Embryonic facial prominence (tissue), 1 donor: ENCODE results near the gene OPN1MW2.
"Not testable (repeated sequence)": the region's sequence is repeated elsewhere in the genome, so short reads cannot be mapped to it uniquely, and the experiment has no call there.

Source experiments
- DNase-seq: peaks from one replicate; pipeline ENCODE4 v3.0.0-alpha.2; 2016; ENCODE audit errors: extremely low spot score

OPN1MW2 gene

DNA sequence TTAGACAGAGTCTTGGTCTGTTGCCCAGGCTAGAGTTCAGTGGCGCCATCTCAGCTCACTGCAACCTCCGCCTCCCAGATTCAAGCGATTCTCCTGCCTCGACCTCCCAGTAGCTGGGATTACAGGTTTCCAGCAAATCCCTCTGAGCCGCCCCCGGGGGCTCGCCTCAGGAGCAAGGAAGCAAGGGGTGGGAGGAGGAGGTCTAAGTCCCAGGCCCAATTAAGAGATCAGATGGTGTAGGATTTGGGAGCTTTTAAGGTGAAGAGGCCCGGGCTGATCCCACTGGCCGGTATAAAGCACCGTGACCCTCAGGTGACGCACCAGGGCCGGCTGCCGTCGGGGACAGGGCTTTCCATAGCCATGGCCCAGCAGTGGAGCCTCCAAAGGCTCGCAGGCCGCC is at the start of gene OPN1MW2:
TSS of gene OPN1MW2 (plus strand) at position 301 of the 400 bp plus-strand sequence. CDS start at position 361, 60 bp downstream.
- DNase-seq = not testable (repeated sequence)

- not testable (repeated sequence) for DNase-seq
Measured at GRCh38 chrX:154172535-154172943, 47.0 kb upstream of the OPN1MW2 start.

- not testable (repeated sequence) for DNase-seq
Measured at GRCh38 chrX:154174356-154174755, 45.2 kb upstream of the OPN1MW2 start.

DNA sequence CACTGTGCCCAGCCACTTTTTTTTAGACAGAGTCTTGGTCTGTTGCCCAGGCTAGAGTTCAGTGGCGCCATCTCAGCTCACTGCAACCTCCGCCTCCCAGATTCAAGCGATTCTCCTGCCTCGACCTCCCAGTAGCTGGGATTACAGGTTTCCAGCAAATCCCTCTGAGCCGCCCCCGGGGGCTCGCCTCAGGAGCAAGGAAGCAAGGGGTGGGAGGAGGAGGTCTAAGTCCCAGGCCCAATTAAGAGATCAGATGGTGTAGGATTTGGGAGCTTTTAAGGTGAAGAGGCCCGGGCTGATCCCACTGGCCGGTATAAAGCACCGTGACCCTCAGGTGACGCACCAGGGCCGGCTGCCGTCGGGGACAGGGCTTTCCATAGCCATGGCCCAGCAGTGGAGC is 37.3 kb upstream of the OPN1MW2 start, which contains the start of gene OPN1MW:
TSS of gene OPN1MW (plus strand) at position 301 of the 400 bp plus-strand sequence. CDS start at position 383, 82 bp downstream.
- not testable (repeated sequence) for DNase-seq

DNA sequence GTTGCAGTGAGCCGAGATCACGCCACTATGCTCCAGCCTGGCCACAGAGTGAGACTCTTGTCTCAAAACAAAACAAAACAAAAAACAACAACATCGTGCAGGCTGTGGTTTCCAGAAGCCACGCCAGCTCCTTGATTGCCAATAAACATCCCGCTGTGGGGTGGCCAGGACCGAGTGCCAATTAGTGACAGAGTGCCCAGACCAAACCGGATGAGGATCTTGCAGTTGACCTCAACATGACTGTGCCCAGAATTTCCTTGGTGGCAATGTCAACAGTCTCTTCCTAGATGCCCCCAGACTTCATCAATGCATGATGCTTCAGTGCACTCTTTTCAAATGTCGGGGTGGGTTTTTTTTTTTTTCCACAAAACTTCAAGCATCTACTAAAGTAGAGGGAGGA is 35.8 kb upstream of the OPN1MW2 start:
- not testable (repeated sequence) for DNase-seq

- not testable (repeated sequence) for DNase-seq
Measured at GRCh38 chrX:154192846-154193245, 26.7 kb upstream of the OPN1MW2 start.

DNA sequence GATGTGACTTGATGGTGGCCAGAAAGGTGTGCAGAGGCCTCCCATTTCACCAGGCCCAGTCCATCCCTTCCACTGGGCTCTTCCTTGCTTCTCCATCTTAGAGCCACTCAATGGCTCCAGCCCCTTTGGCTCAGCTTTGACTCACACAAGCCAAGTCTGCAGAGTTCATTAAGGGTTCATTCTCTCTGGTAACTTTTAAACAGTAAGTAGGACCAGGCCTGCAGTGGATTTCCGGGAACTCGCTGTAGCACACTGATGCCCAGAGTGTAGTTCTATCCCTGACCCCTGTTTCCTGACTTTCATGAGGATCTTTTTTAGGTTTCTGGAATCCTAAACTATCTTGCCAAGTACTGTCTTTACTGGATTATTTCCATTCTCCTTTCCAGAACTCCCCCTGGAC is 25.2 kb upstream of the OPN1MW2 start:
- not testable (repeated sequence) for DNase-seq

DNA sequence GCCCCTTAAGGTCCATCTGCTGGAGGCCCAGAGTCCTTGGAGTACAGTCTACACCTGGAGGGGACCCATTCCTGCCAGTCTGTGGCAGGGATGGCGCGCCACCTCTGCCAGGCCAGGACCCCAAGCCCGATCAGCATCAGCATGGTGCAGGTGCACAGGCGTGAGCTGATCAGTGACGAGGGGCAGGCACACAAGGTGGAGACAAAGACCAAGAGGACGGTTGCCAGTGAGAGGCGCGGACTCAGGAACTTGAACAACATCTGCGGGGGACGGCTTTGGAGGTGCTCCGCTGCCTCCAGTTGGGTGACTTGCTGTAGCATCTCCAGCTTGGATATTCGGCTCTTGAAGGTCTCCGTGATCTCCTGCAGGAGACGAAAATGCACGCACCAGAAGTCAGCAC is 23.1 kb upstream of the OPN1MW2 start:
- DNase-seq = not testable (repeated sequence)

GRCh38 chrX:154209670-154210418 is 9.7 kb upstream of the OPN1MW2 start:
- DNase-seq = not testable (repeated sequence)

- DNase-seq = not testable (repeated sequence)
Measured at GRCh38 chrX:154211057-154211456, 8.5 kb upstream of the OPN1MW2 start.

GRCh38 chrX:154211499-154211898 is 8.1 kb upstream of the OPN1MW2 start:
- not testable (repeated sequence) for DNase-seq

GRCh38 chrX:154225292-154225691 is 5.7 kb downstream of the OPN1MW2 start:
- not testable (repeated sequence) for DNase-seq

- not testable (repeated sequence) for DNase-seq
Measured at GRCh38 chrX:154226706-154227105, 7.2 kb downstream of the OPN1MW2 start.

GRCh38 chrX:154231443-154231842 is 11.9 kb downstream of the OPN1MW2 start:
- not testable (repeated sequence) for DNase-seq

DNA sequence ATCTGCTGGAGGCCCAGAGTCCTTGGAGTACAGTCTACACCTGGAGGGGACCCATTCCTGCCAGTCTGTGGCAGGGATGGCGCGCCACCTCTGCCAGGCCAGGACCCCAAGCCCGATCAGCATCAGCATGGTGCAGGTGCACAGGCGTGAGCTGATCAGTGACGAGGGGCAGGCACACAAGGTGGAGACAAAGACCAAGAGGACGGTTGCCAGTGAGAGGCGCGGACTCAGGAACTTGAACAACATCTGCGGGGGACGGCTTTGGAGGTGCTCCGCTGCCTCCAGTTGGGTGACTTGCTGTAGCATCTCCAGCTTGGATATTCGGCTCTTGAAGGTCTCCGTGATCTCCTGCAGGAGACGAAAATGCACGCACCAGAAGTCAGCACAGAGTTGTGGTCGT is 14.1 kb downstream of the OPN1MW2 start:
- DNase-seq = not testable (repeated sequence)

- not testable (repeated sequence) for DNase-seq
Measured at GRCh38 chrX:154238939-154239559, 19.5 kb downstream of the OPN1MW2 start.

GRCh38 chrX:154239982-154240503 is 20.5 kb downstream of the OPN1MW2 start:
- not testable (repeated sequence) for DNase-seq

DNA sequence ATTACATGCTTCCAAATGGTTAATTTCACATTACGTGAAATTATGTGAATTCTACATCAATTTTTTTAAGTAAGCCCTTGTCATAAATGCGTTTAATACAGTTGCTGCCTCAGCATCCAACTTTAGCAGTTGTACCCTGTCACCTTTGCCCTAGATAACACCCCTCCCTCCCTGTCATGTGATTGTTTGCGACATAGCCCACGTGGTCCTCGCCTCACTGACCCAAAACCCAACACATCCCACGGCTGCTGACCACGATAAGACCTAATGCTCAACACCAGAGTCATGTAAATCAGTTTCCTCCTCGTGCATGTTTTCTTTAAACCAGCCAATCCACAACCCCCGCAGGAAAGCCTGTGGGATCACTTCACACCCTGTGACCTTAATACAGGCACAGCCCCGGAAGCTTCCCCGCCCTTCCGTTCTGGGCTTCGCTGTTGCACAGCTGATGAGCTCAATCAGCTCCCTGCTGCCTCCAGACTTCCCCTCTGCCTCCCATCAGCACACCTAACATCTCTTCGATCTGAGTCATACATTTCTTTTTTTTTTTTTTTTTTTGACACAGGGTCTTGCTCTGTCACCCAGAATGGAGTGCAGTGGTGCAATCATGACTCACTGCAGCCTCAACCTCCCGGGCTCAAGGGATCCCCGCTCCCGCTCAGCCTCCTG is 28.0 kb downstream of the OPN1MW2 start:
- DNase-seq = not testable (repeated sequence)

- DNase-seq = not testable (repeated sequence)
Measured at GRCh38 chrX:154248076-154248475, 28.5 kb downstream of the OPN1MW2 start.

GRCh38 chrX:154257282-154257681 is 37.7 kb downstream of the OPN1MW2 start, which contains the start of gene OPN1MW3:
OPN1MW3 (plus strand) TSS chrX:154257582; CDS start chrX:154257620, 38 bp downstream.
- not testable (repeated sequence) for DNase-seq

- DNase-seq = not testable (repeated sequence)
Measured at GRCh38 chrX:154258711-154259110, 39.2 kb downstream of the OPN1MW2 start.

GRCh38 chrX:154263072-154263471 is 43.5 kb downstream of the OPN1MW2 start:
- DNase-seq = not testable (repeated sequence)
